Mesendoderm (in vitro differentiated cells): ENCODE results near the gene ZBTB4.

Experiments used
- DNase-seq: peaks from one replicate; pipeline ENCODE4 v3.0.0; 2013
- H2AK5ac ChIP-seq: 2 replicates; pipeline ENCODE4 v1.6.1; 2013; ENCODE audit warnings: low read length, inconsistent platforms
- H2BK120ac ChIP-seq: 2 replicates; pipeline ENCODE4 v1.6.1; 2013; ENCODE audit warnings: low read depth, mild to moderate bottlenecking, low read length, moderate library complexity, mixed read lengths
- H2BK15ac ChIP-seq: replicated peaks from 2 replicates; pipeline ENCODE4 v1.6.1; 2013; ENCODE audit warnings: low read depth, mild to moderate bottlenecking, moderate library complexity
- H2BK5ac ChIP-seq: 2 replicates; pipeline ENCODE4 v1.6.1; 2013; ENCODE audit warnings: low read length, inconsistent platforms
- H3K18ac ChIP-seq: 2 replicates; pipeline ENCODE4 v1.6.1; 2013; ENCODE audit warnings: mild to moderate bottlenecking, low read length, mixed read lengths
- H3K23ac ChIP-seq: one replicate; pipeline ENCODE4 v1.6.1; 2013; ENCODE audit warnings: low read length
- H3K27ac ChIP-seq: 2 replicates; pipeline ENCODE4 v1.5.1; 2013; ENCODE audit warnings: low read depth, mild to moderate bottlenecking, inconsistent platforms, low read length, moderate library complexity
- H3K27me3 ChIP-seq: 2 replicates; pipeline ENCODE4 v1.6.1; 2013; ENCODE audit warnings: low read length, control low read depth, mild to moderate bottlenecking, inconsistent platforms; ENCODE audit not compliant: insufficient read depth, poor library complexity
- H3K36me3 ChIP-seq: 2 replicates; pipeline ENCODE4 v1.6.1; 2013; ENCODE audit warnings: low read length, inconsistent platforms; ENCODE audit not compliant: control insufficient read depth, insufficient read depth
- H3K4ac ChIP-seq: one replicate; pipeline ENCODE4 v1.6.1; 2013; ENCODE audit warnings: low read depth, mild to moderate bottlenecking, low read length, moderate library complexity
- H3K4me1 ChIP-seq: 2 replicates; pipeline ENCODE4 v1.6.1; 2013; ENCODE audit warnings: low read depth, low read length, inconsistent platforms; ENCODE audit not compliant: control insufficient read depth
- H3K4me2 ChIP-seq: 2 replicates; pipeline ENCODE4 v1.6.1; 2013; ENCODE audit warnings: low read length
- H3K4me3 ChIP-seq: 2 replicates; pipeline ENCODE4 v1.5.1; 2013; ENCODE audit warnings: mild to moderate bottlenecking, low read length
- H3K56ac ChIP-seq: one replicate; pipeline ENCODE4 v1.6.1; 2013; ENCODE audit warnings: low read length
- H3K79me1 ChIP-seq: 2 replicates; pipeline ENCODE4 v1.6.1; 2013; ENCODE audit warnings: low read length, inconsistent platforms
- H3K79me2 ChIP-seq: 2 replicates; pipeline ENCODE4 v1.6.1; 2013; ENCODE audit warnings: mild to moderate bottlenecking, low read length; ENCODE audit not compliant: control insufficient read depth, insufficient read depth
- H3K9ac ChIP-seq: 2 replicates; pipeline ENCODE4 v1.6.1; 2013; ENCODE audit warnings: low read length, inconsistent platforms
- H4K5ac ChIP-seq: one replicate; pipeline ENCODE4 v1.6.1; 2013; ENCODE audit warnings: low read length
- H4K8ac ChIP-seq: one replicate; pipeline ENCODE4 v1.6.1; 2013; ENCODE audit warnings: low read depth, mild to moderate bottlenecking, control low read depth, low read length, moderate library complexity
- WGBS: extraction: QIAGEN DNeasy Blood & Tissue Kit; methylation state at CpG from one replicate; pipeline ENCODE4 v1.1.7; 2013; ENCODE audit warnings: low lambda C conversion rate, missing lambda C conversion rate; ENCODE audit not compliant: insufficient coverage; ENCODE audit errors: extremely low coverage; 5-methylcytosine and 5-hydroxymethylcytosine counted together

The ZBTB4 gene

GRCh38 chr17:7438656-7439460 is 40.6 kb downstream of the ZBTB4 start:
- no peaks in the 10 kb centered on the region for H3K79me1 ChIP-seq
- no peak overlapping the region for H3K18ac ChIP-seq
- no peak overlapping the region for H2BK120ac ChIP-seq
- H2BK15ac ChIP-seq = no peak overlapping the region
- H2BK5ac ChIP-seq = no peak overlapping the region
- WGBS = no CpG with 5 or more reads among the region's 11 CpGs
- no peak overlapping the region for H2AK5ac ChIP-seq
- H3K4me3 ChIP-seq = peak overlapping the region; percentile 37
- H4K8ac ChIP-seq = no peak overlapping the region
- H3K4me1 ChIP-seq = peaks cover 5% of the 10 kb centered on the region
- H3K4ac ChIP-seq = no peak overlapping the region
- H3K27me3 ChIP-seq = peaks cover 9% of the 10 kb centered on the region
- H3K79me2 ChIP-seq = no peaks in the 10 kb centered on the region
- DNase-seq = no peak
- H3K36me3 ChIP-seq = no peaks in the 10 kb centered on the region
- peak overlapping the region; percentile 90 for H3K56ac ChIP-seq
- H3K27ac ChIP-seq = no peak overlapping the region
- H4K5ac ChIP-seq = no peak overlapping the region
- H3K9ac ChIP-seq = peak overlapping the region; percentile 81
- H3K4me2 ChIP-seq = peak overlapping the region; percentile 73
- H3K23ac ChIP-seq = peak overlapping the region; percentile 91

- Histone ChIP-seq H2BK15ac (no peak overlapping the region), H3K18ac (no peak overlapping the region), H3K27me3 (peaks cover 9% of the 10 kb centered on the region), H4K8ac (no peak overlapping the region), H3K27ac (no peak overlapping the region), H3K79me2 (no peaks in the 10 kb centered on the region), H4K5ac (no peak overlapping the region), H3K23ac (peak overlapping the region; percentile 91), H3K4me2 (peak overlapping the region; percentile 88), H2BK120ac (no peak overlapping the region), H3K4me1 (peaks cover 5% of the 10 kb centered on the region), H3K4ac (no peak overlapping the region), H3K36me3 (no peaks in the 10 kb centered on the region), H3K79me1 (no peaks in the 10 kb centered on the region), H3K4me3 (peak overlapping the region; percentile 39), H2BK5ac (no peak overlapping the region), H2AK5ac (no peak overlapping the region), H3K56ac (peak overlapping the region; percentile 90), H3K9ac (peak overlapping the region; percentile 81)
- WGBS = no CpG with 5 or more reads among the region's 48 CpGs
- peak; percentile 59 for DNase-seq
Observed at GRCh38 chr17:7437950-7438614, 41.3 kb downstream of the ZBTB4 start.

- Histone ChIP-seq H3K79me2 (no peaks in the 10 kb centered on the region), H2BK5ac (no peak overlapping the region), H3K36me3 (no peaks in the 10 kb centered on the region), H3K27me3 (peaks cover 9% of the 10 kb centered on the region), H3K9ac (peak overlapping the region; percentile 73), H2BK15ac (no peak overlapping the region), H3K23ac (no peak overlapping the region), H3K4ac (peak overlapping the region; percentile 10), H3K79me1 (no peaks in the 10 kb centered on the region), H3K4me3 (peak overlapping the region; percentile 39), H4K8ac (no peak overlapping the region), H2AK5ac (no peak overlapping the region), H2BK120ac (no peak overlapping the region), H3K18ac (peak overlapping the region; percentile 8), H3K56ac (peak overlapping the region; percentile 84), H3K4me1 (peaks cover 5% of the 10 kb centered on the region), H3K27ac (no peak overlapping the region), H4K5ac (no peak overlapping the region), H3K4me2 (peak overlapping the region; percentile 88)
- no CpG with 5 or more reads among the region's 31 CpGs for WGBS
- no peak for DNase-seq
Observed at GRCh38 chr17:7437369-7437863, 42.0 kb downstream of the ZBTB4 start.

- peaks cover 5% of the 10 kb centered on the region for H3K4me1 ChIP-seq
- H3K79me2 ChIP-seq = no peaks in the 10 kb centered on the region
Observed at GRCh38 chr17:7436556-7437368, 42.7 kb downstream of the ZBTB4 start.

GRCh38 chr17:7435676-7436555 is 43.5 kb downstream of the ZBTB4 start:
- H2AK5ac ChIP-seq = no peak overlapping the region
- no peak overlapping the region for H4K8ac ChIP-seq
- H2BK15ac ChIP-seq = no peak overlapping the region
- H3K36me3 ChIP-seq = no peaks in the 10 kb centered on the region
- H3K79me2 ChIP-seq = no peaks in the 10 kb centered on the region
- peak overlapping the region; percentile 62 for H3K18ac ChIP-seq
- H3K27me3 ChIP-seq = peaks cover 9% of the 10 kb centered on the region
- H2BK120ac ChIP-seq = no peak overlapping the region
- peaks cover 3% of the 10 kb centered on the region for H3K4me1 ChIP-seq
- H3K79me1 ChIP-seq = no peaks in the 10 kb centered on the region
- peak; percentile 84 for DNase-seq
- no peak overlapping the region for H3K4ac ChIP-seq
- H3K4me3 ChIP-seq = peak overlapping the region; percentile 19
- H3K9ac ChIP-seq = peak overlapping the region; percentile 73
- WGBS = no CpG with 5 or more reads among the region's 49 CpGs
- H3K4me2 ChIP-seq = peak overlapping the region; percentile 63
- H2BK5ac ChIP-seq = no peak overlapping the region
- no peak overlapping the region for H3K23ac ChIP-seq
- peak overlapping the region; percentile 24 for H3K27ac ChIP-seq
- peak overlapping the region; percentile 87 for H3K56ac ChIP-seq
- H4K5ac ChIP-seq = no peak overlapping the region

More at GRCh38 chr17:7436556-7437368, 42.7 kb downstream of the ZBTB4 start:
- Histone ChIP-seq H4K5ac (no peak overlapping the region), H2BK5ac (no peak overlapping the region), H3K27ac (no peak overlapping the region), H3K4ac (peak overlapping the region; percentile 63), H3K56ac (peak overlapping the region; percentile 87), H3K9ac (peak overlapping the region; percentile 73), H4K8ac (no peak overlapping the region), H2BK120ac (no peak overlapping the region), H3K79me1 (no peaks in the 10 kb centered on the region), H2BK15ac (no peak overlapping the region), H3K23ac (no peak overlapping the region), H3K4me3 (peak overlapping the region; percentile 23), H2AK5ac (no peak overlapping the region), H3K18ac (peak overlapping the region; percentile 24), H3K36me3 (no peaks in the 10 kb centered on the region), H3K27me3 (peaks cover 9% of the 10 kb centered on the region), H3K4me2 (peak overlapping the region; percentile 63)
- WGBS = no CpG with 5 or more reads among the region's 92 CpGs
- peak; percentile 95 for DNase-seq
